Type B pancreatic cell (in vitro differentiated cells): Measurements from ENCODE around the gene POLL. TPM values are rescaled to one million over a fixed set of nuclear protein-coding genes. Genes with fewer than 3 reads are reported as not detected.

Source experiments
- DNase-seq: peaks from one replicate; pipeline ENCODE4 v3.0.0; 2021; ENCODE audit warnings: mixed read lengths; ENCODE audit not compliant: unreplicated experiment; ENCODE audit errors: extremely low spot score
- H3K27ac Mint-ChIP-seq: 2 replicates; pipeline ENCODE4 v1.8.0; 2021; ENCODE audit warnings: mild to moderate bottlenecking, mixed read lengths
- H3K27me3 Mint-ChIP-seq: 2 replicates; pipeline ENCODE4 v1.8.0; 2021; ENCODE audit warnings: mixed read lengths
- H3K36me3 Mint-ChIP-seq: 2 replicates; pipeline ENCODE4 v1.8.0; 2021; ENCODE audit warnings: mixed read lengths
- H3K4me1 Mint-ChIP-seq: one replicate; pipeline ENCODE4 v1.8.0; 2021; ENCODE audit warnings: mixed read lengths; ENCODE audit not compliant: unreplicated experiment
- H3K4me3 Mint-ChIP-seq: 2 replicates; pipeline ENCODE4 v1.8.0; 2021; ENCODE audit warnings: mild to moderate bottlenecking, mixed read lengths
- H3K9me3 Mint-ChIP-seq: 2 replicates; pipeline ENCODE4 v1.8.0; 2021; ENCODE audit warnings: mixed read lengths
- total RNA-seq: library from RNA; stranded (reverse); gene quantifications from 2 replicates; pipeline ENCODE4 v1.2.1, GENCODE V29; 2021; ENCODE audit warnings: low replicate concordance
- TF ChIP-seq, protein P1 (sequence below): fragments of 200-600 bp; sonication (generic); conservative IDR thresholded peaks from 2 replicates; pipeline ENCODE4 v1.5.0; 2021; ENCODE audit warnings: antibody characterized with exemption, mild to moderate bottlenecking

Gene POLL
- total RNA-seq, 1 donor from 2014 or later, result 39.3 TPM

DNA sequence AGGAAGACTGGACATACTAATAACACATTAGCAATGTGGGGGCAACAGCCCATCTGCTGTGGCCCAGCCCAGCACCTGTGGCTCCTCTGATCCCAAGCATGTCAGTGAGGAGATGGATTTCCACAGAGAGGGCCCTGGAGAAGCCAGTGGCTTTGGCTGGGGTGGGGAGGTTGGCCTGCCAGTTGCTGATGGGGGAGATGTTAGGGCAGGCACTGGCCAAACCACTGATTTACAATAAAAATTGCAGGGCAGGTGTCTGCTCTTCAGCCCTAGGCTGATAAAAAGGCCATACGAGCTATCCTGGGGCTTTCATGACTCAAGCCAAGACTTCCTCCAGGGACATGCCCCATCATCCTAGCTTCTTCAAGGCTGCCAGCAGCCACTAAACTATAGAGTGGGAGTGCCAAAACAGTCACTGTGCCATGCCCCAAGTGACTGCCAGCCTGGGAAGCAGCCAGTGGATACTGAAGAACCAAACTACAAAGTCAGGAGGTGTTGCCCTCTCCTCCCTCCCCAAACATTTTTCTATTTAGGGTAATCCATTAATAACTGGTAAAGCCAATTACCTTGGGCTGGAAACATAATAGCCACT, 37.9 kb upstream of the POLL start:
- TF ChIP-seq, protein P1, sequence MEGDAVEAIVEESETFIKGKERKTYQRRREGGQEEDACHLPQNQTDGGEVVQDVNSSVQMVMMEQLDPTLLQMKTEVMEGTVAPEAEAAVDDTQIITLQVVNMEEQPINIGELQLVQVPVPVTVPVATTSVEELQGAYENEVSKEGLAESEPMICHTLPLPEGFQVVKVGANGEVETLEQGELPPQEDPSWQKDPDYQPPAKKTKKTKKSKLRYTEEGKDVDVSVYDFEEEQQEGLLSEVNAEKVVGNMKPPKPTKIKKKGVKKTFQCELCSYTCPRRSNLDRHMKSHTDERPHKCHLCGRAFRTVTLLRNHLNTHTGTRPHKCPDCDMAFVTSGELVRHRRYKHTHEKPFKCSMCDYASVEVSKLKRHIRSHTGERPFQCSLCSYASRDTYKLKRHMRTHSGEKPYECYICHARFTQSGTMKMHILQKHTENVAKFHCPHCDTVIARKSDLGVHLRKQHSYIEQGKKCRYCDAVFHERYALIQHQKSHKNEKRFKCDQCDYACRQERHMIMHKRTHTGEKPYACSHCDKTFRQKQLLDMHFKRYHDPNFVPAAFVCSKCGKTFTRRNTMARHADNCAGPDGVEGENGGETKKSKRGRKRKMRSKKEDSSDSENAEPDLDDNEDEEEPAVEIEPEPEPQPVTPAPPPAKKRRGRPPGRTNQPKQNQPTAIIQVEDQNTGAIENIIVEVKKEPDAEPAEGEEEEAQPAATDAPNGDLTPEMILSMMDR, result no peak
- peaks cover 18% of the 10 kb centered on the region for H3K36me3 Mint-ChIP-seq
- no peak overlapping the region for H3K4me3 Mint-ChIP-seq
- no peak overlapping the region for H3K27ac Mint-ChIP-seq
- no peaks in the 10 kb centered on the region for H3K9me3 Mint-ChIP-seq
- DNase-seq, result no peak
- peaks cover 4% of the 10 kb centered on the region for H3K4me1 Mint-ChIP-seq
- no peaks in the 10 kb centered on the region for H3K27me3 Mint-ChIP-seq

DNA sequence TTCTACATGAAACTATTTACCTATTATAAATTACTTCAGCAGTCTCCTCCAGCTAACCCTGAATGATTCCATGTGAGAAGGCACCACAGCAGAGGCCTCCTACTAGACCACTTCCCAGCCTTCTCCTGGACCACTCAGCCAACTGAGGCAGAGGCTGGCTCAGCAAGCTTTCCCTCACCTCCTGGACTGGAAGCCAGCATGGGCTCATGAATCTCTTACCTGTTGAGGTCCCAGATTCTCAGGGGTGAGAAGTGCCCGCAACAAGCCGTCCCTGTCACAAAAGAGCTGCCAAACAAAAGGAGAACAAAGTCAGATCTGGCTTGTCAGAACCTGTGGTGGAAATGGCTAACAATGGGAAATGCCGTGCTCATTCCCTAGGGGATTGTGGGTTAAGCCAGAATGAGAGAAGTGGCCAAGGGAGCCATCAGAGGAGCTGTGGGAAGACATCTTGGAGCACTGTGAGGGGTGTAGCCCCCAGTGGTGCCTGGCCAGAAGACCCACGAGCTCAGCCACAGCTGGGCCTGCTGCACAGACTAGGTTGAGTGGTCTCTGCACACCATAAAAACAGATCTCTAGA, 36.6 kb upstream of the POLL start:
- no peak overlapping the region for H3K27ac Mint-ChIP-seq
- no peaks in the 10 kb centered on the region for H3K9me3 Mint-ChIP-seq
- peaks cover 4% of the 10 kb centered on the region for H3K4me1 Mint-ChIP-seq
- no peak overlapping the region for H3K4me3 Mint-ChIP-seq
- H3K27me3 Mint-ChIP-seq, result no peaks in the 10 kb centered on the region
- DNase-seq, result no peak
- TF ChIP-seq, protein P1, result no peak
- H3K36me3 Mint-ChIP-seq, result peaks cover 18% of the 10 kb centered on the region

DNA sequence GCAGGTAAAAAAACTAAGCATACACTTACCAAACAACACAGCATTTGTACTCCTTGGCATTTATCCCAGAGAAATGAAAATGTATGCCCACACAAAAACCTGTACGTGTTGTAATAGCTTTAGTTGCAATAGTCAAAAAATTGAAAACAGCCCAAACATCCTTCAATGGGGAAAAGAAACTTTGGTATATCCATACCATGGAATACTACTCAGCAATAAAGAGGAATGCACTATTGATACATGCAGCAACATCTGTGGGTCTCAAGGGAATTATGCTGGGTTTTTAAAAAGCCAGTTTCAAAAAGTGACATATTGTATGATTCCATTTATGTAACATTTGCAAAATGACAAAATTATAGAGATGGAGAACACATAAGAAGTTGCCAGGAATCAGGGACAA, 35.5 kb upstream of the POLL start:
- Mint-ChIP-seq H3K9me3 (no peaks in the 10 kb centered on the region), H3K27me3 (no peaks in the 10 kb centered on the region), H3K4me1 (peaks cover 4% of the 10 kb centered on the region), H3K36me3 (peaks cover 18% of the 10 kb centered on the region), H3K27ac (no peak overlapping the region), H3K4me3 (no peak overlapping the region)
- DNase-seq, result no peak
- TF ChIP-seq, protein P1, result no peak

DNA sequence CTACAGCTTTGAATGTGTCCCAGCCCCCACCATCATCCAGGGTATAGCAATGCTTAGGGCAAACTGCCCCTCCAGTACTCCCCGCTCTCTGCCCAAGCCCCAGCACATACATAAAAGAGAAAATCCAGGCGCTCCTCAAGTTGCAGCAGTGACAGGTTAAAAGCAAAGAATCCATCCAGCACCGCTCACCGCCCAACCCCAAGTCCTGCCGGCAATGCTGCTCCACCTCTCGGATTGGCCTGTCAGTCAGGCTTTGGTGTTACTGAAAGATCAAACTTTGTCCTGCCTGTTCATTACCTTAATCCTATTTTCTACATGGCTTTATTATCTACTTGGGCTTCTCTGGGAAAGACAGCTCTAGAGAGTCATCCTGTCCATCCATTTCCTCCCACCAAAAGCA, 31.9 kb upstream of the POLL start:
- Mint-ChIP-seq H3K27ac (no peak overlapping the region), H3K36me3 (peaks cover 23% of the 10 kb centered on the region), H3K27me3 (no peaks in the 10 kb centered on the region), H3K9me3 (no peaks in the 10 kb centered on the region), H3K4me1 (peaks cover 8% of the 10 kb centered on the region), H3K4me3 (no peak overlapping the region)
- DNase-seq, result no peak
- TF ChIP-seq, protein P1, result no peak

DNA sequence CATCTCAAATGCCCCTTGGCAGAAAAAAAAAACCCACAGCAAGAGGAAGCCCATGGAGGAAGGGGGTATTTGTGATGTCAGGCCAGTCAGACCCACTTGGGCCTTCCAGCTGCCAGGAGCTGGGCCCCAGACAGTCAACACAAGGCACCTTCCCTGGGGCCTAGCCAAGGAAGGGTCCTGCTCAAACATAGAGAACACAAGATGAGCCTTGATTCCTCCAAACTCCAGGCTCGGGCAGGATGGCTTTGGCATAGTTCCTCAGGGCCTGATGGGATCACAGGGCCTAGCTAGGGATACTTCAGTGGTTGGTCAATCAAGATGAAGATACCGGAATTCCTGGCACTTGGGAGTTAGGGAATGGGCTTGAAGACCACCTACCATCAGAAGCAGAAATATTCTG, 30.8 kb upstream of the POLL start:
- TF ChIP-seq, protein P1, result no peak
- Mint-ChIP-seq H3K27ac (no peak overlapping the region), H3K36me3 (peaks cover 22% of the 10 kb centered on the region), H3K4me3 (no peak overlapping the region), H3K9me3 (no peaks in the 10 kb centered on the region), H3K4me1 (peaks cover 8% of the 10 kb centered on the region), H3K27me3 (no peaks in the 10 kb centered on the region)
- no peak for DNase-seq
